ENCODE measurements around the gene SLC35D1.

The SLC35D1 gene

DNA sequence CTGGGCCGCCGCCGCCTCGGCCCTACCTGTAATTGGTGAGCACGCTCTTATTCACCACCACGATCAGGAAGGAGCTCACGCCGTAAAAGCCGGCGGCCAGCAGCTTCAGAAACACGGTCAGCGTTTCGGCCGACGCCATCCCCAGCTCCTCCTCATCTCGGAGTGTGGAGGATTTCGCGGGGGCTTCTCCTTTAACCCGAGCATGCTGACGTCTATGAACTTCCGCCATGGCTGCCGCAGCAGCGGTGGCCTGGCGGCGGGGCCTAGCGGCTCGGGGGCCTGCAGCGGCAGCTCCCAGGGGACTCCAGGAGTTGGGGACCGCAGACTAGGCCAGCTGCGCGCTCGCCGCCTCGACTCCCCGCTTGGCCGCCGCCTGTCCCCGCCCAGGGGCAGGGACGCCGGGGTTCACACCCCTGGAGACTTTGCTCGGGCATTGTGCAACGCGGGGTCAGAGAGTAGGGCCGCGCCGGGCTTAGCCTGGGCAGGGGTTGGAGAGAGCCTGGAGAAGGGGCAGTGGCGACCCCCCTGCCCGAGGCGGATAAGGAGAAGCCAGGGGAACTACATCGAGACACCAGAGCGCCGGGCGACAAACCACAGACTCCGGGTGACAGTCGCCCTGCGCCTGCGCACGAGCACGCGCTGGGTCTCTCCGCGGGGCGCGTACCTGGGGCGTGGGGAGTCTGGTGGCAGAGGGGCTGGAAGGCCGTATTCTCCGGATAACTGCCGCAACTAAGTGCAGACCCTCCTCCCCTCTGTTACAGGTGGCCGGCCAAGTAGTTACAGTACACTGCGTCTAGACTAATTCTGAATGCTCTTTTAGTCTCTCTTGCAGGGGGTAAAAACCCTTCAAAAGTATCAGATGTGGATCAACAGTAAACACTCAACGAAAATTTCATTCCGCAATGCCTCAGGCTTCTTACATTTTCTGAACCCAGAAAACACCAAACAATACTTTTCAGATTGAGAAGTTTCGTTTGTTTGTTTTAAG is at the start of gene SLC35D1:
SLC35D1 (minus strand) TSS at position 364 of the 988 bp plus-strand sequence; CDS start at position 229, 135 bp downstream.
- Histone ChIP-seq H3K27ac (ENCODE audit: low read length) (peak within 1 kb of the TSS; percentile 94), H3K9ac (ENCODE audit: low read length in 2 of 2) (peak within 1 kb of the TSS; percentile 91 to 93), H3K9me3 (ENCODE audit: control insufficient read depth in 2 of 2, low read length in 2 of 2) (no peaks in the 10 kb centered on the region), H3K4me3 (ENCODE audit: low read length in 2 of 2) (peak within 1 kb of the TSS; percentile 90 to 96), H3K27me3 (ENCODE audit: control insufficient read depth in 1 of 2, insufficient read depth in 2 of 2, low read length in 2 of 2) (no peaks in the 10 kb centered on the region), H3K4me1 (ENCODE audit: control insufficient read depth, insufficient read depth, low read length) (peaks cover 6% of the 10 kb centered on the region), H3K36me3 (ENCODE audit: control insufficient read depth in 2 of 2, insufficient read depth in 2 of 2, low read length in 2 of 2) (peaks cover 0 to 3% of the 10 kb centered on the region in 2 donors)

DNA sequence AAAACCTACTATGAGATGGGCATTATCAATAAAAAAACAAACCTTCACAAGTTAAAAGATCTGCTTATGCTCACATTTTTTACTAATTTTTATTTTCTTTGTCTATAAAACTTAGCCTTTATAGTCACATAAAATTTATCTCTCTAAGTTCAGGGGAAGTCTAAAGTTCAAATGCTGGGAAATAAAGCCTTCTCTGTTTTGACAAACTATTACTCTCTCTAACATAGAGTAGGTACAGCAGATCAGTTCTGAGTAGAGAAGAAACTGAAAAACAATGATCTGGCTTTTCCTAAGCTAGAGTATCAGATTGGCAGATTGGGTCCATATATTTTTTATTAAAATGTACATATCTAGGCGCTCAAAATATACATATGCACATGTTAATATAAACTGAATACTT is 49.6 kb upstream of the SLC35D1 start:
- Histone ChIP-seq H3K9ac (ENCODE audit: low read length in 2 of 2) (no peak overlapping the region), H3K36me3 (ENCODE audit: control insufficient read depth in 2 of 2, insufficient read depth in 2 of 2, low read length in 2 of 2) (no peaks in the 10 kb centered on the region), H3K27me3 (ENCODE audit: control insufficient read depth in 1 of 2, insufficient read depth in 2 of 2, low read length in 2 of 2) (no peaks in the 10 kb centered on the region), H3K9me3 (ENCODE audit: control insufficient read depth in 2 of 2, low read length in 2 of 2) (no peaks in the 10 kb centered on the region), H3K4me1 (ENCODE audit: control insufficient read depth, insufficient read depth, low read length) (no peaks in the 10 kb centered on the region), H3K4me3 (ENCODE audit: low read length in 2 of 2) (no peak overlapping the region), H3K27ac (ENCODE audit: low read length) (no peak overlapping the region)

DNA sequence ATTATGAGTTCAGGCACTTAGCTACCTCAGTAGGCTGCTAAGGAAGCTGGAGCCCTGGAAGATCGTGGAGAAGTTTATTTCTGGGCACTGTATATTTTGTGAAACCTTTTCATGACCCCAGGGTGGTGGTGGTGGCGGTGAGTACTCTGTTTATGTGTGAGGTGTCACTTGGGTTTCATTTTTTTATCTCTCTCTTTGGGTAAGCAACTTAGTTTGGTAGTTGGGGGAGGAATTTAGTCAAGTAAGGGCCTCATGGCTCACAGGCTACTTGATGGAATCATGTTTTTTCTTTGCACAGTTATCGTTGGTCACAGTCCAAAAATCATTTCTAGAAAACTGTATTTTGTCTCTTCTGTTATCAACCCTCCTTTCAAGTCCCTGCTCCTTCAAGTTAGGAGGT is 46.9 kb upstream of the SLC35D1 start:
- Histone ChIP-seq H3K9ac (ENCODE audit: low read length in 2 of 2) (no peak overlapping the region), H3K4me3 (ENCODE audit: low read length in 2 of 2) (no peak overlapping the region), H3K4me1 (ENCODE audit: control insufficient read depth, insufficient read depth, low read length) (no peaks in the 10 kb centered on the region), H3K27me3 (ENCODE audit: control insufficient read depth in 1 of 2, insufficient read depth in 2 of 2, low read length in 2 of 2) (no peaks in the 10 kb centered on the region), H3K27ac (ENCODE audit: low read length) (no peak overlapping the region), H3K36me3 (ENCODE audit: control insufficient read depth in 2 of 2, insufficient read depth in 2 of 2, low read length in 2 of 2) (no peaks in the 10 kb centered on the region), H3K9me3 (ENCODE audit: control insufficient read depth in 2 of 2, low read length in 2 of 2) (no peaks in the 10 kb centered on the region)

DNA sequence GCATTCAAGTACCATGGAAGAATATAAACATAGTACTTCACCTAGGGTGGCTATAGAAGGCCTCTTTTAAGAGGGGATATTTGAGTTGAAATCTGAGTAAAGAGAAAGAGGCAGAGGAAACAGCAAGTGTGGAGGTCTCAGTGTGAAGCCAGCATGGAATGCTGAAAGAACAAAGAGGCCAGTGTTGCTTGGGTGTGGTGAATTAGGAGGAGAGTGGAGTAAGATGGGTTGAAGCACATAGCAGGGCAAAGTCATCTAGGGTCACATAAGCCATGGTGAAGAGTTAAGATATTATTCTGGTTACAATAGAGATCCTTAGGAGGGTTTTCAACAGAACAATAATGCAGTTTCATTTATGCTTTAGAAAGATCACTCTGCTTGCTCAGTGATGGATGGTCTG is 43.4 kb upstream of the SLC35D1 start:
- Histone ChIP-seq H3K9ac (ENCODE audit: low read length in 2 of 2) (no peak overlapping the region), H3K9me3 (ENCODE audit: control insufficient read depth in 2 of 2, low read length in 2 of 2) (no peaks in the 10 kb centered on the region), H3K4me3 (ENCODE audit: low read length in 2 of 2) (no peak overlapping the region), H3K36me3 (ENCODE audit: control insufficient read depth in 2 of 2, insufficient read depth in 2 of 2, low read length in 2 of 2) (no peaks in the 10 kb centered on the region), H3K27ac (ENCODE audit: low read length) (no peak overlapping the region), H3K4me1 (ENCODE audit: control insufficient read depth, insufficient read depth, low read length) (no peaks in the 10 kb centered on the region), H3K27me3 (ENCODE audit: control insufficient read depth in 1 of 2, insufficient read depth in 2 of 2, low read length in 2 of 2) (no peaks in the 10 kb centered on the region)

DNA sequence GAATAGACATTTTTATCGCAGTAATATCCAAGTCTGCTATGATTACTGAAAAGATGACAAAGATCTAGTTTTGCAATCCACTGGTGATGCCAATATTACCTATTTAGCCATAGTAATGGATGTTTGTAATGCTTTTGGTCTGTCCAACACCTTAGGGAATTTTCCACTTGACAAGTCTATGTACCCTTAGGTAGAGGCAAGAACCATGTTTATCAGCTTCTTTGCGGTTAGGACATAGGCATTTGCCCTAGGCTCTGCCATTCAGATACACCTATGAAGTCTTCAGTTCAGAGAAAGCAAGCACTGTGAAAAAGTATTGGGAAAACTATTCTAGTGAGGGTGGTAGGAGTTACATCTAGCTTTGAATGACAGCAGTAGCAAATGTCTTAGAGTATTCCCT is 40.2 kb upstream of the SLC35D1 start:
- Histone ChIP-seq H3K9me3 (ENCODE audit: control insufficient read depth in 2 of 2, low read length in 2 of 2) (no peaks in the 10 kb centered on the region), H3K4me1 (ENCODE audit: control insufficient read depth, insufficient read depth, low read length) (no peaks in the 10 kb centered on the region), H3K36me3 (ENCODE audit: control insufficient read depth in 2 of 2, insufficient read depth in 2 of 2, low read length in 2 of 2) (no peaks in the 10 kb centered on the region), H3K27me3 (ENCODE audit: control insufficient read depth in 1 of 2, insufficient read depth in 2 of 2, low read length in 2 of 2) (no peaks in the 10 kb centered on the region), H3K4me3 (ENCODE audit: low read length in 2 of 2) (no peak overlapping the region), H3K9ac (ENCODE audit: low read length in 2 of 2) (no peak overlapping the region), H3K27ac (ENCODE audit: low read length) (no peak overlapping the region)

DNA sequence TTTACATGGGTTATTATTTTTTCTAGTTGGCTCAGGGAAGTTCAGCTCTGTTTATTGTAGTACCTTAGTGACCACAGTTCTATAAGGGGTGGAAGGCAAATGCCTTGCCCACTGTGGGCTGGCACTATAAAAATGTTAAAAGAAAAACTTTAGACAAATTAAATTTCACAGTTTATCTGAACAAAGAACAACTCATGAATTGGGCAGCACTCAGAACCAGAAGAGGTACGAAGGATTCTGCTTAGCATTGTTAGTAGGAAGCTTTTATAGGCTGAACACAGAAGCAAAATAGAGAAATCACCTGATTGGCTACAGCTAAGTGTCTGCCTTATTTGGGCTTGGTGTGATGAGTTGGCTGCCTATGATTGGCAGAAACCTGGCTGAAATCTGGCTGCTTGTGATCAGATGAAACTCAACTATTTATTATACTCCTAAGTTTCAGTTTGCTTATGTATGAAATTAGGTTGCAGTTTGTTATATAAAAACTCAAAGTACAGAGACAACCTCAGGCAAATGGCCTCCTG is 35.8 kb upstream of the SLC35D1 start:
- Histone ChIP-seq H3K4me1 (ENCODE audit: control insufficient read depth, insufficient read depth, low read length) (no peaks in the 10 kb centered on the region), H3K9ac (ENCODE audit: low read length in 2 of 2) (no peak overlapping the region), H3K27me3 (ENCODE audit: control insufficient read depth in 1 of 2, insufficient read depth in 2 of 2, low read length in 2 of 2) (no peaks in the 10 kb centered on the region), H3K27ac (ENCODE audit: low read length) (no peak overlapping the region), H3K9me3 (ENCODE audit: control insufficient read depth in 2 of 2, low read length in 2 of 2) (no peaks in the 10 kb centered on the region), H3K36me3 (ENCODE audit: control insufficient read depth in 2 of 2, insufficient read depth in 2 of 2, low read length in 2 of 2) (no peaks in the 10 kb centered on the region), H3K4me3 (ENCODE audit: low read length in 2 of 2) (no peak overlapping the region)

DNA sequence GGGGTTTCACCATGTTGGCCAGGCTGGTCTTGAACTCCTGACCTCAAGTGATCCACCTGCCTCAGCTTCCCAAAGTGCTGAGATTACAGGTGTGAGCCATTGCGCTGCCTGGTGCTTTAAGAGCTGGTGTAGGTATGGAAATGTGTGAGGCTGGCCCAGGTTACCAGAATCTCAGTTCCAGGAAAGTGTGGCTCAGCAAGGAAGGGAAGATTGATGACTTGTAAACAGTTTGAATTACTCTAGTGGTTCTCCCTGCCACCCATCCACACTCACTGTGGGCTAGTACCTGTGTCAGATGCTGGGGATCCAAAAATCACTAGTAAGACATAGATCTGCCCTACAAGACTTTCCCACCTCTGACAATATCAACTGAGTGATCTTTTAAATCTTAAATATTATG is 34.5 kb upstream of the SLC35D1 start:
- Histone ChIP-seq H3K36me3 (ENCODE audit: control insufficient read depth in 2 of 2, insufficient read depth in 2 of 2, low read length in 2 of 2) (no peaks in the 10 kb centered on the region), H3K4me1 (ENCODE audit: control insufficient read depth, insufficient read depth, low read length) (no peaks in the 10 kb centered on the region), H3K27me3 (ENCODE audit: control insufficient read depth in 1 of 2, insufficient read depth in 2 of 2, low read length in 2 of 2) (no peaks in the 10 kb centered on the region), H3K9ac (ENCODE audit: low read length in 2 of 2) (no peak overlapping the region), H3K9me3 (ENCODE audit: control insufficient read depth in 2 of 2, low read length in 2 of 2) (no peaks in the 10 kb centered on the region), H3K27ac (ENCODE audit: low read length) (no peak overlapping the region), H3K4me3 (ENCODE audit: low read length in 2 of 2) (no peak overlapping the region)

- no peaks in the 10 kb centered on the region for H3K9me3 ChIP-seq (ENCODE audit: control insufficient read depth in 2 of 2, low read length in 2 of 2)
- H3K27me3 ChIP-seq (ENCODE audit: control insufficient read depth in 1 of 2, insufficient read depth in 2 of 2, low read length in 2 of 2) = no peaks in the 10 kb centered on the region
- no peaks in the 10 kb centered on the region for H3K36me3 ChIP-seq (ENCODE audit: control insufficient read depth in 2 of 2, insufficient read depth in 2 of 2, low read length in 2 of 2)
- no peak overlapping the region for H3K27ac ChIP-seq (ENCODE audit: low read length)
- H3K4me1 ChIP-seq (ENCODE audit: control insufficient read depth, insufficient read depth, low read length) = no peaks in the 10 kb centered on the region
- no peak overlapping the region for H3K4me3 ChIP-seq (ENCODE audit: low read length in 2 of 2)
- H3K9ac ChIP-seq (ENCODE audit: low read length in 2 of 2) = no peak overlapping the region
Measured at GRCh38 chr1:67085326-67085725, 31.4 kb upstream of the SLC35D1 start.

DNA sequence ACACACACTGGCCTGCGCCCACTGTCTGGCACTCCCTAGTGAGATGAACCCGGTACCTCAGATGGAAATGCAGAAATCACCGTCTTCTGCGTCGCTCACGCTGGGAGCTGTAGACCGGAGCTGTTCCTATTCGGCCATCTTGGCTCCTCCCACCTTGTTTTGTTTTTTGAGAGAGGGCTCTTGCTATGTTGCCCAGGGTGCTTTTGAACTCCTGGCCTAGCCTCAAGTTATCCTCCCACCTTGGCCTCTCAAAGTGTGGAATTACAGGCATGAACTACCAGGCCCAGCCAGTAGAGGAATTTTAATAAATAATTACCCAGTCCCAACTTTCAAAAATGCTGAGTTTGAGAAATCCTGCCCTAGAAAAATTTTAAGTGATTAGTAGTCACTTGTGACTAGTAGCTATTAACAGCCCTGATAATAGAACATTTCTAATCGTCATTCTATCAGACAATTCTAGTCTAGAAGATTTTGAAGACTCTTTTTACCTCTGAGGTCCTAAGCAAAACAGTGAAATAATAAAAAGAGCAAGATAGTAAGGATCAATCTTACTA is 30.9 kb upstream of the SLC35D1 start:
- Histone ChIP-seq H3K4me1 (ENCODE audit: control insufficient read depth, insufficient read depth, low read length) (no peaks in the 10 kb centered on the region), H3K27me3 (ENCODE audit: control insufficient read depth in 1 of 2, insufficient read depth in 2 of 2, low read length in 2 of 2) (no peaks in the 10 kb centered on the region), H3K36me3 (ENCODE audit: control insufficient read depth in 2 of 2, insufficient read depth in 2 of 2, low read length in 2 of 2) (no peaks in the 10 kb centered on the region), H3K4me3 (ENCODE audit: low read length in 2 of 2) (no peak overlapping the region), H3K9ac (ENCODE audit: low read length in 2 of 2) (no peak overlapping the region), H3K27ac (ENCODE audit: low read length) (no peak overlapping the region), H3K9me3 (ENCODE audit: control insufficient read depth in 2 of 2, low read length in 2 of 2) (no peaks in the 10 kb centered on the region)

DNA sequence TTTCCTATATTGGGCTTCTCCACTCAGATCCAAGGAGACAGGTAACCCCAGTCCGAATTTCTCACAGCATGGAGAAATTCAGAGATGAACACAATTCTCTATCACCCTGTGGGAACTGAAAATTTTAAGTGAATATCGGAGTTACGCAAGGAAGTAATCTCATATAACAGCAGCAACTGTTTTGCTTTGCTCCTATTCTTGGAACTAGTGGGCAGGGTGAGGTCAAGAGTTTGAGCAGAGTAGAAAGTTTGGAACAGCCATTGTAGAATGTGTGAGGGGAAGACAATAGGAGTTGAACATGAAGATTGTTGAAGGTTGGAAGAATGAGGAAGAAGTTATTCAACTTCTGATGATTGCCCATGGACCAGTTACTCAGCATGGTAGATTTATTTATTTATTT is 24.3 kb upstream of the SLC35D1 start:
- H3K27me3 ChIP-seq (ENCODE audit: control insufficient read depth in 1 of 2, insufficient read depth in 2 of 2, low read length in 2 of 2) = no peaks in the 10 kb centered on the region
- no peak overlapping the region for H3K4me3 ChIP-seq (ENCODE audit: low read length in 2 of 2)
- H3K27ac ChIP-seq (ENCODE audit: low read length) = no peak overlapping the region
- no peaks in the 10 kb centered on the region for H3K9me3 ChIP-seq (ENCODE audit: control insufficient read depth in 2 of 2, low read length in 2 of 2)
- no peak overlapping the region for H3K9ac ChIP-seq (ENCODE audit: low read length in 2 of 2)
- no peaks in the 10 kb centered on the region for H3K36me3 ChIP-seq (ENCODE audit: control insufficient read depth in 2 of 2, insufficient read depth in 2 of 2, low read length in 2 of 2)
- H3K4me1 ChIP-seq (ENCODE audit: control insufficient read depth, insufficient read depth, low read length) = no peaks in the 10 kb centered on the region

GRCh38 chr1:67077593-67077992 is 23.6 kb upstream of the SLC35D1 start:
- no peak overlapping the region for H3K4me3 ChIP-seq (ENCODE audit: low read length in 2 of 2)
- no peaks in the 10 kb centered on the region for H3K36me3 ChIP-seq (ENCODE audit: control insufficient read depth in 2 of 2, insufficient read depth in 2 of 2, low read length in 2 of 2)
- no peak overlapping the region for H3K27ac ChIP-seq (ENCODE audit: low read length)
- H3K27me3 ChIP-seq (ENCODE audit: control insufficient read depth in 1 of 2, insufficient read depth in 2 of 2, low read length in 2 of 2) = no peaks in the 10 kb centered on the region
- H3K4me1 ChIP-seq (ENCODE audit: control insufficient read depth, insufficient read depth, low read length) = no peaks in the 10 kb centered on the region
- H3K9ac ChIP-seq (ENCODE audit: low read length in 2 of 2) = no peak overlapping the region
- H3K9me3 ChIP-seq (ENCODE audit: control insufficient read depth in 2 of 2, low read length in 2 of 2) = peaks cover 0 to 3% of the 10 kb centered on the region in 2 donors
